Measurements from ENCODE around the gene PCYT2.

PCYT2 gene

DNA sequence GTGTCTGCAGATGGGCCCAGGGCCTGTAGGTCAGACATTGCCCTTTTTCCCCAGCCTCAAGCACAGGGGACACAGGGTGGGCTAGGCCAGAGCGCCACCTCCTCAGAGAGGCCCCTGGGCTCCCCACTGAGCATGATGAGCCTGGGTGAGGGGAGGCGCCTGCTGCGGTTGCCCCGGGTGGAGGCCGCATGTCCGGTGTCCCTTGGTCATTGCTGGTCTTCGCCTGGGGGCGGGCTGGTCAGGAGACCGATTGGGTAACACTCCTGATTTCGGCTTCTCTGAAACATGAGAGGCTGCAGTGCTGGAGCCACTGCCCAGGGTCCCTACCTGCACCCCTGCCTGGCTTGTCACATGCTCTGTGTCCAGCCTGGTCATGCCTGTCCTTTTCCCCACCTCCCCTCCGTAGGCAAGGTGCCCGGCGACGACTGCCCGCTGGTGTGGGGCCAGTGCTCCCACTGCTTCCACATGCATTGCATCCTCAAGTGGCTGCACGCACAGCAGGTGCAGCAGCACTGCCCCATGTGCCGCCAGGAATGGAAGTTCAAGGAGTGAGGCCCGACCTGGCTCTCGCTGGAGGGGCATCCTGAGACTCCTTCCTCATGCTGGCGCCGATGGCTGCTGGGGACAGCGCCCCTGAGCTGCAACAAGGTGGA lies 11.6 kb downstream of the PCYT2 start:
- no peaks in the 10 kb centered on the region for H3K4me1 Mint-ChIP-seq
- no peak overlapping the region for H3K27ac Mint-ChIP-seq
- peaks cover 29% of the 10 kb centered on the region for H3K36me3 Mint-ChIP-seq (ENCODE audit: low read depth)
- H3K27me3 Mint-ChIP-seq (ENCODE audit: low read depth), result peaks cover 16% of the 10 kb centered on the region
- no peak overlapping the region for H3K4me3 Mint-ChIP-seq
- TF ChIP-seq, protein P1, sequence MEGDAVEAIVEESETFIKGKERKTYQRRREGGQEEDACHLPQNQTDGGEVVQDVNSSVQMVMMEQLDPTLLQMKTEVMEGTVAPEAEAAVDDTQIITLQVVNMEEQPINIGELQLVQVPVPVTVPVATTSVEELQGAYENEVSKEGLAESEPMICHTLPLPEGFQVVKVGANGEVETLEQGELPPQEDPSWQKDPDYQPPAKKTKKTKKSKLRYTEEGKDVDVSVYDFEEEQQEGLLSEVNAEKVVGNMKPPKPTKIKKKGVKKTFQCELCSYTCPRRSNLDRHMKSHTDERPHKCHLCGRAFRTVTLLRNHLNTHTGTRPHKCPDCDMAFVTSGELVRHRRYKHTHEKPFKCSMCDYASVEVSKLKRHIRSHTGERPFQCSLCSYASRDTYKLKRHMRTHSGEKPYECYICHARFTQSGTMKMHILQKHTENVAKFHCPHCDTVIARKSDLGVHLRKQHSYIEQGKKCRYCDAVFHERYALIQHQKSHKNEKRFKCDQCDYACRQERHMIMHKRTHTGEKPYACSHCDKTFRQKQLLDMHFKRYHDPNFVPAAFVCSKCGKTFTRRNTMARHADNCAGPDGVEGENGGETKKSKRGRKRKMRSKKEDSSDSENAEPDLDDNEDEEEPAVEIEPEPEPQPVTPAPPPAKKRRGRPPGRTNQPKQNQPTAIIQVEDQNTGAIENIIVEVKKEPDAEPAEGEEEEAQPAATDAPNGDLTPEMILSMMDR (IDR thresholded peaks at IDR 0.05; ENCODE audit: unreplicated experiment in 3 of 3), result no peak
- H3K9me3 Mint-ChIP-seq, result no peaks in the 10 kb centered on the region

DNA sequence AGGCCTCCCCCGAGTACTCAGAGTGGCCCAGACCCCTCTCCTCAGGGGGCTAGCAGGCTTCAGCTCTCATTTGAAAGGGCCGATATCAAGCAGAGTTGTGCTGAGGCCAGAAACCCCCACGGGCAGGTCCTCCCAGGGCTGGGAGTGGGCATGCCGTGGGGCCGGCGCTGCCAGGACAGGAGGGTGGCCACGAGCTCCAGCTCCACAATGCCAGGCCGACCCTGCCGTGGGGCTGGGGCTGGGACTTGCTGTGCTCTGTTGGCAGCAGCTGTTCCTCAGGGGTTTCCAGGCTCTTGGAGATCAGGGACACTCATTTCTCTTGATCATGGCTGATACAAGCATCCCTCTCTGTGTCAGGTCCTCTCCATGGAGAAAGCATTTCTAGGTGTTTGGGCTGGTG lies 12.3 kb downstream of the PCYT2 start:
- H3K9me3 Mint-ChIP-seq, result no peaks in the 10 kb centered on the region
- peaks cover 29% of the 10 kb centered on the region for H3K36me3 Mint-ChIP-seq (ENCODE audit: low read depth)
- peaks cover 16% of the 10 kb centered on the region for H3K27me3 Mint-ChIP-seq (ENCODE audit: low read depth)
- no peak overlapping the region for H3K4me3 Mint-ChIP-seq
- H3K27ac Mint-ChIP-seq, result no peak overlapping the region
- TF ChIP-seq, protein P1 (IDR thresholded peaks at IDR 0.05; ENCODE audit: unreplicated experiment in 3 of 3), result no peak
- no peaks in the 10 kb centered on the region for H3K4me1 Mint-ChIP-seq

DNA sequence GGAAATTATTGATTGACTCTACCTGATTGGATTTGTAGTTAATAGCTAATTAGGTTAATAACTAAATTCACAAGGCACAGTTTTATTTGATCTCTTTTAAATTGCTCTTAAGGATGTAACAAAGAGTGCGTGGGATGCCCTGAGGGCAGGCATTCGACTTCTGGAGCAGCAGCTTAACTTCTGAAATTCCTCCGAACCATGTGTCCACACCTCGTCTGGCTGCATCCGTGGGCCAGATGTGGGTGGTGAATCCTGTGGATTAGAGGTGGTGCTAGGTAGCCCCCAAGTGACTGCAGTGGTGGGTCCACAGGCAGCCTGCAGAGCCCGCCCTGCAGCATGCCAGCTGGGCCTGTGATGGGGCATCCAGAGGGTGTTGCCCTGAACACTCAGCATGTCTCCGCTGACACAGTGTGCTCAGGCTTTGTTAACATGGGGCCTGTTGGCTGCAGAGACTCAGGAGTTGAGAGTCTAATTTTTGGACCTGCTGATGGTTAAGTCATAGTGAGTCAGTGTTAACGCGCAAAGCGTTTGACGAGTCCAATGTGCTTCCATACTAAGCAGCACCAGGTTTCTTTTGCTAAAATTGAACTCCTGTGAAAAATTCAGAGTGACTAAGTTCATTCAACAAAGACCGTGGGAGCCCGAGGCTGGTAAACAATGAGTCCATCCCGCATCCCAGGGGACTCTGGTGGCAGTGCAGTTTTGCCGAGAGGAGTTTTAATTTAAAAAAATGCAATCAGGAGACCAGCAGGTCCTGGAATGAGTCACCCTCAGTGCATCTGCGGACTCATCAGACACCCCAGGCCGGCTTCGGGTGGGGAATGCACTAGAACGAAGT lies 13.0 kb downstream of the PCYT2 start:
- Mint-ChIP-seq H3K27ac (no peak overlapping the region), H3K4me3 (no peak overlapping the region), H3K9me3 (no peaks in the 10 kb centered on the region), H3K27me3 (ENCODE audit: low read depth) (peaks cover 12% of the 10 kb centered on the region), H3K36me3 (ENCODE audit: low read depth) (peaks cover 29% of the 10 kb centered on the region), H3K4me1 (no peaks in the 10 kb centered on the region)
- TF ChIP-seq, protein P1 (IDR thresholded peaks at IDR 0.05; ENCODE audit: unreplicated experiment in 3 of 3), result no peak

DNA sequence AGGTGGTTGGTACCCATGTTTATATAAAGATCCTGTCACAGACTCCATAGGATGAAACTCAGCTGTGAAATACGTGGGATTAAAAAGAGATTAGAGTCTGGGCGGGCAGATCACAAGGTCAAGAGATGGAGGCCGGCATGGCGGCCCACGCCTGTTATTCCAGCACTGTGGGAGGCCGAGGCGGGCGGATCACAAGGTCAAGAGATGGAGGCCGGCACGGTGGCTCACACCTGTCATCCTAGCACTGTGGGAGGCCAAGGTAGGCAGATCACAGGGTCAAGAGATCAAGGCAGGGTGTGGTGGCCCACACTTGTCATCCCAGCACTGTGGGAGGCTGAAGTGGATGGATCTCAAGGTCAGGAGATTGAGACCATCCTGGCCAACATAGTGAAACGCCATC lies 15.8 kb downstream of the PCYT2 start:
- TF ChIP-seq, protein P1 (IDR thresholded peaks at IDR 0.05; ENCODE audit: unreplicated experiment in 3 of 3), result no peak
- no peaks in the 10 kb centered on the region for H3K27me3 Mint-ChIP-seq (ENCODE audit: low read depth)
- H3K4me1 Mint-ChIP-seq, result no peaks in the 10 kb centered on the region
- H3K9me3 Mint-ChIP-seq, result no peaks in the 10 kb centered on the region
- H3K27ac Mint-ChIP-seq, result no peak overlapping the region
- H3K36me3 Mint-ChIP-seq (ENCODE audit: low read depth), result peaks cover 21% of the 10 kb centered on the region
- H3K4me3 Mint-ChIP-seq, result no peak overlapping the region

DNA sequence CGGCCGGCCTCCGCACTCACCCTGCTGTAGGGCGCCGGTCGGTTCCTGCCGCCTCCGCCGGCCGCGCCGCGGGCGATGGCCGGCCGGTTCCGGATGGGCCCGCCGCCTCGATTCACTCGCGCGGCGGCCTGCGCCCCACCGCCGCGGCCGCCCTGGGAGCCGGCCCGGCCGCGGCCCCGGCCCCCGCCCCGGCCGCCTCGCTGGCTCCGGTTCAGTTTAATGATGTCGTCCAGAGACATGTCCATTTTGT lies 20.0 kb downstream of the PCYT2 start:
- H3K27me3 Mint-ChIP-seq (ENCODE audit: low read depth), result no peaks in the 10 kb centered on the region
- TF ChIP-seq, protein P1 (IDR thresholded peaks at IDR 0.05; ENCODE audit: unreplicated experiment in 3 of 3), result no peak
- H3K27ac Mint-ChIP-seq, result peak overlapping the region; percentile 71 to 97 (median 95)
- no peaks in the 10 kb centered on the region for H3K9me3 Mint-ChIP-seq
- H3K4me1 Mint-ChIP-seq, result peaks cover 4% of the 10 kb centered on the region
- H3K4me3 Mint-ChIP-seq, result peak overlapping the region; percentile 96 to 98 (median 97)
- peaks cover 33% of the 10 kb centered on the region for H3K36me3 Mint-ChIP-seq (ENCODE audit: low read depth)
